Measurements from ENCODE around the gene MC2R.
A peak's percentile ranks its signal among the peaks of the same experiment; 100 is the strongest.
"Not testable (repeated sequence)": the region's sequence is repeated elsewhere in the genome, so short reads cannot be mapped to it uniquely, and the experiment has no call there.

Gene MC2R

DNA sequence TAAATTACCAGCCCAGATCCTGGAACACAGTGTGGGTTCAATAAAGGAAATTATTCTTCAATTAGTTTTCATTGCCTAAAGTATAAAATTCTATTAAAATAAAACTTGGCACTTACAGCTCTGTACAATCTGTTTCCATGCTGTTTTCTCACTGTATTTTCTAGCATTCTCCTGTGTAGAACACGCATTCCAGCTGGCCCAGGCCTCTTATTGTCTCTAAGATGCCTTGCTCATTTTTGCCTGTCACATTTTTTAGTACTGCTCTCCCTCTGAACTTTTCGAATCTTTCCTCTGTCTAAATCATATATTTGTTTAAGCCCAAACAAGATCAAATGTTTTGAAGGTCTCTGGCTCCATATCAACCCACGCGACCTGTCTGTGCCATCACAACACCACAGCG, 20.8 kb downstream of the MC2R start:
- DNase-seq: peak in 1 of 58 donors; percentile 8

DNA sequence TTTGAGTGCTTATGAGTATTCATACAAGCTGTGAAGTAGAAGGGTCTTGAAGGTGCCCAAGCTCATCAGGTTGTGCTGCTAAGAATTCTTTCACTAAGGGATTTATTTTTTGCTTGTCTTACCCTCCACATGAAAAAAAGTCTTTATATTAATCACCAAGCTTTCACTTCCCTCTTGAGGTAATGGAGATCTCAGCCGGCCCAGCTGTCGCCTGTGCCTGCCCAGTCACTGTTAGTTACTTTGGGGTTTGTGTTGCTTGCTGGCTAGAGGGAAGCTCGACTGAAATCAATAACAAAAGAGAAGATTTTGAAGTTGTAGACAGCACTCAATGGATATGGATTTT, 21.9 kb downstream of the MC2R start:
- no peak for DNase-seq

DNA sequence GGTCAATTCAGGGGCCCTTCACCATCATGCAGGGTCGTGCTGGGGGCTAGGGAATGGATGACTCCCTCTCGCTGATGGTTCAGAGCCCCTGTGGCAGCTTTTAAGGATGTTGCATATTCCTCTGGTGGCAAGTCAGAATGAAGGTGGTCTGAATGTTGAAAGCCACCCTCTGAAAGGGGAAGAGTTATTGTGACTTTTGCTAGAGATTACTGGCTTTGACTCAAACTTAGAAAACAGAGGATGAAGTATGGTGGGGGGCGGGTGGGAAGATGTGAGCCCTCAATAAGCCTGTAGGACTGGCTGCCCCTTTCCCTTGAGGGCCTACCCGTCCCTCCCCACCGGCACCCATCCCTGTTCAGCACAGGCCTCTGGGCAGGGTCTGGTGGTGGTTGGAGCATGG, 23.2 kb downstream of the MC2R start:
- DNase-seq: no peak

DNA sequence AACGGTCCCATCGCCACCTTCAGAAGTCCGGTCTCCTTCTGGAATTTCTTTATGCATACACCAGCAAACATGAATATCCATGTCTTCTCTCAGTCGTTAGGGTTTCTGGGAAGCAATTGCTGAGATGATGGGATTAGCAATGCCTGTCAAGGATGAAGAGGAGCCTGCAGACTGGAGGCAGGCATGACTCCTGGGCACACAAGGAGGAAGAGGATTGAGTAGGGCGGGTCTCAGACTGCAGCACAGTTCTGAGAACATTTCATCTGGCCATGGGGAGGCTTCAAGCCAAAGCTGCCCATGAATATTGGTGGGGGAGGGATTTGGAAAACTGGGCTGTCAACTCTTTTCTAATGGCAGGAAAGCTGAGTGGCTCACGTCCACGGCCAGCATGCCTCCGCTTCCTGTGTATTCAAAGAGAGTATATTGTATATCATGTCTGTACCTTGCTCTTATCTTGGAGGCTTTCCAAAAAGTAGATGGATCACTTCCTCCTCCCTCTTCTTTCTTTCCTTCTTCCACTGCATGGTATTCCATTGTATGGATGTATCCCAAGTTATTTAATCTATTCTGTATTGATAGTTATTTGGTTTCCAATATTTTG, 24.5 kb downstream of the MC2R start:
- no peak for DNase-seq

DNA sequence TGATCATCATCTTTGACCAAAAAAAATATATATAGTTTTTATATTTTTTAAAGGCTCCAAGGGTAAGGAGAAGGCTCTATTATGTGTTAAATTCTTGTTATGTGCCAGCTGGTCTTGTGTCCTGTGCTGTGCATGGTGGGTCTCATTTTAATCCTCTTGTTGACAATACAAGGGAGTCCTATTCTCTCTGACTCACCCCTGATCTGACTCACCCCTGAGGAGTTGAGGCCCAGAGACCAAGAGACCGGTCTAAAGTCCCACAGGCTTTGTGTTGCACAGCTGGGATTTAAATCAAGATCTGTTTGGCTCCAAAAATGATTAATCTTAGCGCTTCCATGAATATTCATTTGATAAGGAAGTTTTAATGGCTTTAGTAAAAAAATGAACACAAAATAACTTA, 25.7 kb downstream of the MC2R start:
- no peak for DNase-seq

DNA sequence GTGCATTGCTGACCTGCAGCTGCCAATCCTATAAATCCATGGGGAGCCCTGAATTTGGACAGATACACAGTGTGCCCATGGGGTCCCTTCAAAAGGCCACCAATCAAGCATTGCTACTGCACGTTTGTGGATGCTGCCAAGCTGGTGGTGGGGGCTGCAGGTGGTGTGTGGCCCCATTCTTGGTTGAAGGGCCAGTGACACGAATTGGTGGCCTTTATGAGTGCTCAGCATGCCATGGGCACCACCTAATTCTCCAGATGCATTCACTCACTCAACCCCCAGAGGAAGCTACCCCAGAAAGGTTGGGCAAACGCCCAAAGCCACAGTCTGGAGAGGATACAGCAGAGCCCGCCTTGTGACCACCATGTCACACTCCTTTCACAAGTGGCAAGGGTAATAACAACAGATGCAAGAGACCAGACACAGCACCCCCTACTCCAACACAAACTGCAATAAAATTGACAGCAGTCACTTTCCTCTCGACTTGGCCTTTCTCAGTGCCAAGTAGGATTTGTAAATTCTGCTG, 27.1 kb downstream of the MC2R start:
- DNase-seq: no peak

DNA sequence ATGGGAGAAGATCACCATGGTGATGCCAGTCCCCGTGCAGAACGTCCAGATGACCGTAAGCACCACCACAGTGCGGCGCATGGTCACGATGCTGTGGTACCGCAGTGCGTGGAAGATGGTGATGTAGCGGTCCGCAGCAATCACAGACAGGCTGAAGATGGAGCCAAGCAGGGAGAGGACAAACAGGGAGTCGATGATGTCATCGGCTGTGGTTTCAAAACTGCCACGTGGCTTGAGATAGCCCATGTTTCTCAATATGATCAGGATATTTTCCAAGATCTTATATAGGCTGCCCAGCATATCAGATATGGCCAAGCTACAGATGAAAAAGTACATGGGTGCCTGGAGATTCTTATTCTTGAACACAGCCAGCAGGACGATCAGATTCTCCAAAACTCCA, 30.3 kb downstream of the MC2R start:
- no peak for DNase-seq

DNA sequence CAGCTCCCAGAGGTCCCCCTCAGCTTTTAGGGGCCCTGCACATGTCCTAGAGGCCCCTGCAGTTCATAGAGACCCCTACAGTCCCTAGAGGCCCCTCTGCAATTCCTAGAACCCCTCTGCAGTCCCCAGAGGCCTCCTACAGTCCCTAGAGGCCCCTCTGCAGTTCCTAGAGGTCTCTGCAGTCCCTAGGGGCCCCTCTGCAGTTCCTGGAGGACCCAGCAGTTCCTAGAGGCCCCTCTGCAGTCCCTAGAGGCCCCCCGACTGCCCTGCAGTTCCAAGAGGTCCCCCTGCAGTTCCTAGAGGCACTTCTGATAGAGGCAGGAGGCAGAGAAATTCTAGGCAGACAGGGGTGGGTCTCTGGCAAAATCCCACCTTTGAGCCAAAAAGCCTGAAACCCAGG, 35.4 kb downstream of the MC2R start:
- DNase-seq: no peak

DNA sequence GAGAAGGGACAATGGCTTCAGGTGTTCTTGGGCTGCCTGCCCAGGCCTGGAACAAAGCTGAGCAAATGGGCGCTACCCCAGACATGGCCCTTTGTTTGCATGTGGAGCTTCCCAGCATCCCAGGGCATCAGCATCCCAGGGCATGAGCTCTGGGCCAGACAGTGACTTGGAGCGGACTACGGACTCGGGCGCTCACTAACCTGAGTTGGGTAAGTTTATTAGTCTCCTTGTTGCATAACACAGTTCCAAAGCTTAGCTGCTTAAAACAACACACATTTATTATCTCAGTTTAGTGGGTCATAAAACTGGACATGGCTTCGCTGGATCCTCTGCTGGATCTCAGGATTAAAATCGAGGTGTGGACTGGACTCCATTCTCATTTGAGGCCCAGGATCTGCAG, 35.8 kb downstream of the MC2R start:
- DNase-seq: no peak

DNA sequence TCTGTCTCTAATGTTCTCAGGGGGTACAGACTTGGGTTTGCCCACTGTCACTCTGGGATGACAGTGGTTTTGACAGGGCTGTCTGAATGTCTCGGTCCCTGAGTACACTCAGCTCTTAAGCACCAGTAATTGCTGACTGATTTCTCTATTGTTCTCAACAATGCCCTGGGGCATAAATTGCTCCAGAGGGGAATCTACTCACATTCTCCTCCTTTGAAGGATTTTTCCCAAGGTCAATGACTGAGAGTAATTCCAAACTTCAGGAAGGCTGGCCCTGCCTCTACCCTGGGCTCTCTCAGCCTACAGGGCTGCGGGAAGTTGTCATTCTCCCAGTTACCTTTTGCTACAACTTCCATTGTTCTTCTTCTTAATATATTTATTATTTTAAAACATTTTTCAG, 36.5 kb downstream of the MC2R start:
- DNase-seq: no peak

DNA sequence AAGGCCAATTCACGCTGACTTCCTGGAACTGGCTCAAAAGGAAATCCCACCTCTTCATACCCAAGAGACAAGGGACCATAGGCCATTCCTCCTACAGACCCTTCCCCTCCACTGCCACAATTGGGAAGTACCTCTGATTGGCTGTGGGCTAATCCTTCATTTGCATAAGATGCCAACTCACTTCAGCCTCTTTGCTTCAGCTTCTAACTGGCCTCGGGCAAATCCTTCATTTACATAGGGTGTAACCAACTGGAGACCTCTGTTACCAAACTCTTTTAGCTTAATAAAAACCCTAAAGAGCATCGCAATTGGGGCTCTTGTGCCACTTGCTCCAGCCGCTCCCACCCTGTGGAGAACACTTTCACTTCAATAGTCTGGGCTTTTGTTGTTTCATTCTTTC, 38.2 kb downstream of the MC2R start:
- DNase-seq: no peak

DNA sequence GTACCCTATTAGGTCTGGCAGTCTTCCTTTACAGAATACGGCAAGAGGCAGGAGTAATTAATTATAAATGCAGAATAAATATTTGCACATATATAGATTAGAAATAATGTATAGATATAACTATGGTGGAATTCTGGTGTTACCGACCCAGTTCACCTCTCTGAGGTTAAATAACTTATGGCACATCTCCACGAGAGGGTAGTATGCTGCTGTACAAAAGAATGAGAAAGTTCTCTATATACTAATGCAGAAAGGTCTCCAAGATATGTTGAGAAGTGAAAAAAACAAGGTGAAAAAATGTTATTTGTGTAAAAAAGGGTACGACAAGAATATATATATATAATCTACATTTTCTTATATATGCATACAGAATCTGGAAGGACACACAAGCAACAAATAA, 40.8 kb downstream of the MC2R start:
- DNase-seq: no peak

DNA sequence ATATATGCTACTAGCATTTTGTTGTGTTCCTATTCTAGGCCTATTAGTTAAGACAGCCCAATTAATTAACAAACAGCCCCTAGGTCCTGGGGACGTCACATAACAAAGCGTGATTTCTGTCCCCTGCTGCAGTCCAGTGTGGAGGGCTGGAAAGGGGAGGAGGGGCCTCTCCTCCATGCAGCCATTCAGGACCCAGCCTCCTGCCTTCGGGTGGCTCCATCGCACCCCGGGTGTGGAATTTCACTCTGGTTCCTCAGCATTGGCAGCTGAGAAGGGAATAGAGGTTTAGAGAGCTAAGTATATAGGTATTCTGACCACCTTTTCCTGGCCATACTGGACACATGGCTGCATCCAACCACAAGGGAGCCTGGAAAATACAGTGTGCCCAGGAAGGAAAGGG, 42.4 kb downstream of the MC2R start:
- no peak for DNase-seq

DNA sequence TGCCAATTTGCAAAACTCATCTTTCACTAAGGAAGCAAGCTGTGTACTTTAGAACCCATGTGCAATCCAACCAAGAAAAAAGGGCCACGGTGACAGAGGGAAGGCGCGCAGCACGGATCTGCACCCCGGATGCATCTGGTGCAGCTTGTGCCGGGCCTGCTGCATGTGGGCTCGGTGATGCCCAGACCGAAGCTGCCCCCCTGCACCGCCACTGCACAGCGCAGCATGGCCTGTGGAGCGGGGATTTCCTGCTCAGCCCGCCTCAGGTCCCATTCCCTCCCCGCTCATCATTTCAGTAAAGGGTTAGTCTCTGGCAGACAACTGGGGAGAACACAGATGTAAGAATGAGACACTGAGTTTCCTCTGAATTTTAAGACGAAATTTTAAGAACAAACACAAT, 43.0 kb downstream of the MC2R start:
- DNase-seq: no peak

DNA sequence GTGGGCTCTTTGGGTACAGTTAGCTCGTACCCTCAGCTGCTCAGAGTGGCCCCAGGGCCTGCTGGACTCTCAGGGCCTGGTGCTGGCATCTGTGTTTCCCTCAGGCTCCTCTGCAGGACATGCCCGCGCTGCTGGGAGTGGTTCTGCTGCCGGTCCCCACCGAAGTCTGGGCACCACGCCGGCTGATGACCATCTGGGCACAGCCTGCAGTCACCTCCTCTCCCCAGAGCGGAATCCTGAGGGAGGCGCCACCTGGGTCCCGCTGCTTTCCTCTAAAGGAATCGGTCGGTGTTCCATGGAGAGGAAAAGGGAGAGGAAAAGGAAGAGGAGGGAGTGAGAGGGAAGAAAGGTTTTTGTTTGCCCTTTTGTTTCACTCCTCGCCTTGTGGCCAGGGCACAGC, 43.6 kb downstream of the MC2R start:
- no peak for DNase-seq

DNA sequence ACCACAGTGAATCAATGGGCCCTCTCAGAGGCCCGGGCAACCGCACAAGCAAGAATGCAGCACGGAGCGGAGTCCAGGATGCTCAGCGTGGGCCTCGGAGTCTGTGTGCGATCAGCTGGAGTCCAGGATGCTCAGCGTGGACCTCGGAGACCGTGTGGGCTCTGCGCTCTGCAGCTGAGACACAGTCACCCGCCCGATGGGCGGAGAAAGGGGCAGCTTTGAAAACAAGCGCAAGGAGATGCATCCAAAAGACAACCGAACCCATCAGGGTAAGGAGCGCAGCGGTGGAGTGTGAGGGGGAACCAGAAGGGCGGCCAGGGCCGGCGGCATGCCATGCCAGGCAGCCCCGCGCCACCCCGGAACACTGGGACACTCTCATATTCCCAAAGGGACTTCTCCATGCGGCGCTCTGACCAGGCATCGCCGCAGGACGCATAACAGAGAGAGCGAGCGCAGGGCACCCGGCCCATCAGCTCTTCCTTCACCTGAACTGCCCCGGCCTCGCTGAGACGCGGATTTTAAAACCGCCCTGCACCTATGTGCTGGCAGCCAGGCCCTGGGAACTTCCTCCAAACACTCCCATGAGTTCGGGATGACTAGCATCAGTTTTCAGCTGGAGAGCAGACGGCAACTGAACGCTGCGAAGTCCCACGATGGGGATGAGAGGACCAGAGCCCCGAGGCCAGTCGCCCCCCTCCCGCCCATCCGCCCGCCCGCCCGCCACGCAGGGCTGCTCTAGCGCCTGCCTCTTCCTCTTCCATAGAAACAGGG, 46.6 kb downstream of the MC2R start:
- peak in 9 of 58 donors; percentile 9 to 30 (median 16) for DNase-seq

DNA sequence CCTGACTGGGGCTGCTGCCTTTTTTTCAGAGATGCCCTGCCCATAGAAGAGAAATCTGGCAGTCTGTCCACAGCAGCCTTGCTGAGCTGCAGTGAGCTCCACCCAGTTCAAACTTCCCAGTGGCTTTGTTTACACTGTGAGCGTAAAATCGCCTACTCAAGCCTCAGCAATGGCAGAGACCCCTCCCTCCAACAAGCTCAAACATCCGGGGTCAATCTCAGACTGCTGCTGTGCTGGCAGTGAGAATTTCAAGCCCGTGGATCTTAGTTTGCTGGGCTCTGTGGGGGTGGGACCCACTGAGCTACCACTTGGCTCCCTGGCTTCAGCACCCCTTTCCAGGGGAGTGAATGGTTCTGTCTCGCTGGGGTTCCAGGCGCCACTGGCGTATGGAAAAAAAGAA, 52.4 kb downstream of the MC2R start:
- not testable (repeated sequence) for DNase-seq

DNA sequence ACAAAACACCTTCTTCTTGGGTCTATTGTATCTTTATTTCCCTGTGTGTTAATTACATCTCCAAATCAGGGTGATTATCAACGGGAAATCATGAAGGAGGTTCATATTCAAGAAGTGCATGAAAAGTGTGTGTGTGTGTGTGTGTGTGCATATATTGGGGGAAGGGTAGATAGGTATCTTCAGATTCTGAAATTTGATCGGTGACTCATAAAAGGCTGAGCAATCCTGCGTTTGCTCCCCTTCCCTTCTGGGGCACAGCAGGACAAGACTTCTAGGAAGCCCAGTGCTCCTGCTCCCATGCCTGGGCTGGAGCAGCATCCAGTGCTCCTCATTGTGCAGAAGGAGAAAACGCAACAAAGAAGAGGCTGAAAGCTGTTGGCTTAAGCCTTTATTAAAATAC, 65.5 kb downstream of the MC2R start:
- DNase-seq: no peak

DNA sequence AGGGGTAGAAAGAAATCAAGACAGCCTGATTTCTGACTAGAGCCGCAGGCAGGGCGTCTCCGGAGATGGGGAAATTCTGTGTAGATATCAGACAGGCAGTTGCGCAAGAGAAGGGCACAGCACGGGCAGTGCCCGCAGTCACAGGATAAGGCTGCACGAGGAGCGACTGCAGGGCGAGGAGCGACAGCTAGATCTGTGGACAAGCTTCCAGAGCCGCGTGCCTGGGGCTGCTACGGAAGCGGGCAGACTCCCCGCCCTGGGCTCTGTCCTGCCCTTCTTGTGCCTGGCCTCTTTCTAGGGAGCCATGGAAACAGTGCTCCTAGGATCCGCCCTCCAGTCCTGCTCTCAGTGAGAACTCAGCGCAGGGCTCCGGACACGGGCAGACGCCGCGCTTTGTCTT, 78.8 kb downstream of the MC2R start:
- DNase-seq: no peak

DNA sequence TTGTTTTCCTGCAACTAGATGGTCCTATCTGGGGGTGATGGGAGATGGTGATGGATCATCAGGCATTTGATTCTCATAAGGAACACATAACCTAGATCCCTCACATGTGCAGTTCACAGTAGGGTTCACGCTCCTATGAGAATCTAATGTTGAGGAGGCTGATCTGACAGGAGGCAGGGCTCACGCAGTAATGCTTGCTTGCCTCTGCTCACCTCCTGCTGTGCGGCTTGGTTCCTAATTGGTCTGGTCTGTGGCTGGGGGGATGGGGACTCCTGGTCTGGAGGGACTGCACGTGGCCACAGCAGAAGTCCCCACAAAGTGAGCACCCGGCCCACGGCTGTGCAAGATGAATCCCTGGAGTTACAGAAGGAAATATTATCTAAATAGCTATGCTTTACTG, 80.1 kb downstream of the MC2R start:
- no peak for DNase-seq

DNA sequence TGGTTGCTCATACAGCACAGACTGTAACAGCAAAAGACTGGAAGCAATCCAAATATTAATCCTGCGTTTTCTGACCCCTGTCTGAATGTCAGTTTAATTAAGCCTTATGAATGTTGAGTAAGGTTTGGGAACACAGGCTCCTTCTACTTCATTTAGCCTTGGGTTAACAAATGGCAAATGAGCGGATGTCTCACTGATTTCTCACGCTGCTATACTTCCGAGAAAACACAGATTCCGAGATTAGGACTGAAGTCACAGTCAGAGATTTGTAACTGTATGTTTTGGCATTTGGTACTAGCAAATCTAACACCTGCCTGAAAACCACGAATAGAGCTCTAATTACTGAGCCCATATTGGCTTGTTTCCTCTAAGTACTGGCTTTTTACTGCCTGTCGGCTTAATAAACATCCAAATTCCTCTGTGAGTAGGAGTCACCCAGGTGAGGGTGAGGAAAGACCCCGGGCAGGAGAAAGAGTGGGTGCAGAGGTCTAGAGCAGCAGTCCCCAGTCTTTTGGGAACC, 80.8 kb downstream of the MC2R start:
- DNase-seq: no peak

Data from anterior cingulate cortex (tissue), 58 donors.